Smooth muscle cell (in vitro differentiated cells): ENCODE results near the gene PLEKHG2. TPM values are rescaled to one million over a fixed set of nuclear protein-coding genes. Genes with fewer than 3 reads are reported as not detected.

Experiments used
- DNase-seq: peaks from one replicate; lab custom pipeline; 2025; ENCODE audit not compliant: unreplicated experiment; lab: John Stamatoyannopoulos, UW
- H2AFZ ChIP-seq: fragments of 200-600 bp; sonication (generic); 2 replicates; pipeline ENCODE4 v1.6.0; 2016; ENCODE audit warnings: antibody characterized with exemption, low read depth, mild to moderate bottlenecking
- H3F3A ChIP-seq: fragments of 200-600 bp; sonication (generic); 2 replicates; pipeline ENCODE4 v1.6.0; 2017; ENCODE audit warnings: antibody characterized with exemption, low read depth
- H3K27ac ChIP-seq: fragments of 200-600 bp; sonication (generic); 2 replicates; pipeline ENCODE4 v1.5.1; 2016; ENCODE audit warnings: low read depth, mild to moderate bottlenecking
- H3K27me3 ChIP-seq: fragments of 200-600 bp; sonication (generic); 2 replicates; pipeline ENCODE4 v1.6.1; 2016; ENCODE audit warnings: low read depth, mild to moderate bottlenecking
- H3K36me3 ChIP-seq: fragments of 200-600 bp; sonication (generic); 2 replicates; pipeline ENCODE4 v1.5.1; 2016; ENCODE audit warnings: low read depth
- H3K4me1 ChIP-seq: fragments of 200-600 bp; sonication (generic); 2 replicates; pipeline ENCODE4 v1.5.1; 2016; ENCODE audit warnings: low read depth
- H3K4me2 ChIP-seq: fragments of 200-600 bp; sonication (generic); 2 replicates; pipeline ENCODE4 v1.6.0; 2016; ENCODE audit warnings: mild to moderate bottlenecking
- H3K4me3 ChIP-seq: fragments of 200-600 bp; sonication (generic); 2 replicates; pipeline ENCODE4 v1.5.1; 2016; ENCODE audit warnings: mild to moderate bottlenecking
- H3K79me2 ChIP-seq: fragments of 200-600 bp; sonication (generic); 2 replicates; pipeline ENCODE4 v1.6.0; 2016; ENCODE audit warnings: low read depth, mild to moderate bottlenecking
- H3K9ac ChIP-seq: fragments of 200-600 bp; sonication (generic); 2 replicates; pipeline ENCODE4 v1.6.0; 2016; ENCODE audit warnings: low read depth
- H3K9me3 ChIP-seq: fragments of 200-600 bp; sonication (generic); replicated peaks from 2 replicates; pipeline ENCODE4 v1.5.1; 2016; ENCODE audit warnings: low read depth
- H4K20me1 ChIP-seq: fragments of 200-600 bp; sonication (generic); 2 replicates; pipeline ENCODE4 v1.6.0; 2016; ENCODE audit warnings: low read depth
- WGBS: methylation state at CpG from one replicate; pipeline ENCODE4 v1.1.7; 2016; ENCODE audit warnings: low lambda C conversion rate; 5-methylcytosine and 5-hydroxymethylcytosine counted together
- polyA plus RNA-seq: library from polyadenylated mRNA; unstranded; fragments of >200 nt; fragmentation: Nextera tagmentation; extraction: Ambion mirVana; gene quantifications from 2 replicates; pipeline ENCODE4 v1.2.1, GENCODE V29; 2016
- total RNA-seq: library from RNA; depleted of rRNA; stranded (reverse); fragments of >200 nt; gene quantifications from 2 replicates; pipeline ENCODE4 v1.2.3, GENCODE V29; 2014
- TF ChIP-seq, protein P1 (sequence below): fragments of 200-600 bp; sonication (generic); IDR thresholded peaks from 2 replicates; pipeline ENCODE4 v1.5.1; 2017; ENCODE audit warnings: borderline replicate concordance, mild to moderate bottlenecking, antibody characterized with exemption; ENCODE audit not compliant: insufficient read depth, poor library complexity, severe bottlenecking

PLEKHG2 gene
- total and polyA plus RNA-seq, 2 experiments from 2014 or later = 33.0 to 42.2 TPM

DNA sequence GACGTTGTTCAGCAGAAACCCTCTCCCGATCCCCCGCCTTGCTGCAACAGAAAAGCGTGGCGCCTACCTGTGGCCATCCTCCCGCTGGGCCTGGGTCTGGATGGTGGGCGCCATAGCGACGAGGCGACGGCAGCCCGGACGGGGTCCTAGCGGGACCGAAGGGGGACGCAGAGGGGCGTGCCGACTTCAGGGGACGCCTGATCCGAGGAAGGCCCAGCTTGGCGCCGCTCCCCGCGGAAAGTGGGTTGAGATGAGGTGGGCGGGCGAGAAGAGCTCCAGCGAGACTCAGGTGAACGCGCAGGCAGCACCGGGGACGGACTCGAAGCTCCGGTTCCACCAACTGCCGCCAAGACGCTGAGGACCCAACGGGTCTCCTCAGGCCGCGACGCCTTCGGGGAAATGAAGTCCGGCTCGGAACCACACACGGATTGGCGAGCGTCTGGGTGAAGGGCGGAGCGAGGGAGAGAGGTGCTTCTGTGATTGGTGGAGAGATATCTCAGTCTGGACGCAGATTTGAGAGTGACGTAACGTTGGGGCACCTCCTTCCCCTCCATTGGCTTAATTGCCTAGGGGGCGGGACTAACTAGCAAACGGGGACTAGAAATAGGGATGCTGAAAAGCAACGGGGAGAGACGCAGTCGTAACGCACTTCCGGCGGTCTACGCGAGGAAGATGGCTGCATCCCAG is 21.6 kb upstream of the PLEKHG2 start, which contains the start of the genes MED29 and PAF1:
MED29 (plus strand) TSS at position 628 of the 687 bp plus-strand sequence; CDS start at position 673, 45 bp downstream.
PAF1 (minus strand) TSS at position 356 of the 687 bp plus-strand sequence; CDS start at position 114, 242 bp downstream.
- TF ChIP-seq, protein P1, sequence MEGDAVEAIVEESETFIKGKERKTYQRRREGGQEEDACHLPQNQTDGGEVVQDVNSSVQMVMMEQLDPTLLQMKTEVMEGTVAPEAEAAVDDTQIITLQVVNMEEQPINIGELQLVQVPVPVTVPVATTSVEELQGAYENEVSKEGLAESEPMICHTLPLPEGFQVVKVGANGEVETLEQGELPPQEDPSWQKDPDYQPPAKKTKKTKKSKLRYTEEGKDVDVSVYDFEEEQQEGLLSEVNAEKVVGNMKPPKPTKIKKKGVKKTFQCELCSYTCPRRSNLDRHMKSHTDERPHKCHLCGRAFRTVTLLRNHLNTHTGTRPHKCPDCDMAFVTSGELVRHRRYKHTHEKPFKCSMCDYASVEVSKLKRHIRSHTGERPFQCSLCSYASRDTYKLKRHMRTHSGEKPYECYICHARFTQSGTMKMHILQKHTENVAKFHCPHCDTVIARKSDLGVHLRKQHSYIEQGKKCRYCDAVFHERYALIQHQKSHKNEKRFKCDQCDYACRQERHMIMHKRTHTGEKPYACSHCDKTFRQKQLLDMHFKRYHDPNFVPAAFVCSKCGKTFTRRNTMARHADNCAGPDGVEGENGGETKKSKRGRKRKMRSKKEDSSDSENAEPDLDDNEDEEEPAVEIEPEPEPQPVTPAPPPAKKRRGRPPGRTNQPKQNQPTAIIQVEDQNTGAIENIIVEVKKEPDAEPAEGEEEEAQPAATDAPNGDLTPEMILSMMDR = no peak
- Histone ChIP-seq H3F3A (peaks cover 13% of the 10 kb centered on the region), H3K9me3 (no peaks in the 10 kb centered on the region), H3K9ac (peak within 1 kb of the TSS; percentile 95), H3K4me1 (peaks cover 13% of the 10 kb centered on the region), H3K27me3 (no peaks in the 10 kb centered on the region), H3K4me2 (peak within 1 kb of the TSS; percentile 92), H3K36me3 (peaks cover 3% of the 10 kb centered on the region), H4K20me1 (no peaks in the 10 kb centered on the region), H3K27ac (peak within 1 kb of the TSS; percentile 93), H3K79me2 (peaks cover 35% of the 10 kb centered on the region), H3K4me3 (peak within 1 kb of the TSS; percentile 80), H2AFZ (no peak within 1 kb of the TSS)
- peak; percentile 74 for DNase-seq
- WGBS = under 1% methylated on average over 59 of the region's 60 CpGs

DNA sequence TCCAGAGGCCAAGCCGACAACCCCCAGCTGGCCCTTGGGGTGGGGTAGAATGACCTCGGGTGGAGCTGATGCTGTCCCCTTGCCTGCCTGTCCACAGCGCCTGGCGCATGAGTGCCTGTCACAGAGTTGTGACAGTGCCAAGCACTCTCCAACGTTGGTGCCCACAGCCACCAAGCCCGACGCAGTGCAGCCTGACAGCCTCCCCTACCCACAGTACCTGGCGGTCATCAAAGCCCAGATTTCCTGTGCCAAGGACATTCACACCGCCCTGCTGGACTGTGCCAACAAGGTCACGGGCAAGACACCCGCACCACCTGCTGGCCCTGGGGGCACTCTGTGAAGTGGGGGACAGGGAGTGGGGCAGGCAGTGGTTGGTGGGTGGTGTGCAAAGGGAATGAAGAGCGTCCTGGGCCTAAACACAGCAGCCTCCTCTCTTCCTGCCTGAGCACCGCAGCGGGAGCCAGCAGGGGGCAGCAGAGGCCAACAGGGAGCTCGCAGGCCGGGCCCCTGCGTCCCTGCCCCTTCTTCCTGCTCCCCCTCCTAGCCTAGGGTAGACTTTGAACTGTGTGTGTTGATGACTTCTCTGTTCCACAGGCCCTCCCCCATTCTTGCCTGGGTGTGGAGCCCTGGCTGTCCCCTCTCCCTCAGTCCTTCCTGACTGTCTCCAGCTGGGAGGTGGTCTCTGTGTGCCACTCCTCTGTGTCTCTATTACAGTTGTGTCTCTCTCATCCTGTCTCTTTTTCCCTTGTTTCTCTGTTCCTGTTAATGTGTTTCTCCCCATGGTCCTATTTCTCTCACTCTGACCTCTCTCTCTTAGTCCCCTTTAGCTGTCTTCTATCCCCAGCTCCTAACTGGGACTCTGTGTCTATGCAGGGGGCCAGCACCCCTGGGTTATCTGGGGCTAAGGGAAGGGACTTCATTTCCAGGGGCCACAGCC is 14.8 kb upstream of the PLEKHG2 start:
- peaks cover 15% of the 10 kb centered on the region for H3K79me2 ChIP-seq
- no peak overlapping the region for H3K4me3 ChIP-seq
- no peak overlapping the region for H2AFZ ChIP-seq
- H3K36me3 ChIP-seq = no peaks in the 10 kb centered on the region
- TF ChIP-seq, protein P1 = peak; percentile 92
- DNase-seq = peak; percentile 53
- peak overlapping the region; percentile 9 for H3K4me2 ChIP-seq
- H3K27me3 ChIP-seq = no peaks in the 10 kb centered on the region
- H3K27ac ChIP-seq = peak overlapping the region; percentile 89
- H3K9me3 ChIP-seq = no peaks in the 10 kb centered on the region
- H3K9ac ChIP-seq = peak overlapping the region; percentile 63
- H4K20me1 ChIP-seq = no peaks in the 10 kb centered on the region
- H3K4me1 ChIP-seq = peaks cover 8% of the 10 kb centered on the region
- H3F3A ChIP-seq = peaks cover 20% of the 10 kb centered on the region
- 46% methylated on average over 17 of the region's 17 CpGs for WGBS

DNA sequence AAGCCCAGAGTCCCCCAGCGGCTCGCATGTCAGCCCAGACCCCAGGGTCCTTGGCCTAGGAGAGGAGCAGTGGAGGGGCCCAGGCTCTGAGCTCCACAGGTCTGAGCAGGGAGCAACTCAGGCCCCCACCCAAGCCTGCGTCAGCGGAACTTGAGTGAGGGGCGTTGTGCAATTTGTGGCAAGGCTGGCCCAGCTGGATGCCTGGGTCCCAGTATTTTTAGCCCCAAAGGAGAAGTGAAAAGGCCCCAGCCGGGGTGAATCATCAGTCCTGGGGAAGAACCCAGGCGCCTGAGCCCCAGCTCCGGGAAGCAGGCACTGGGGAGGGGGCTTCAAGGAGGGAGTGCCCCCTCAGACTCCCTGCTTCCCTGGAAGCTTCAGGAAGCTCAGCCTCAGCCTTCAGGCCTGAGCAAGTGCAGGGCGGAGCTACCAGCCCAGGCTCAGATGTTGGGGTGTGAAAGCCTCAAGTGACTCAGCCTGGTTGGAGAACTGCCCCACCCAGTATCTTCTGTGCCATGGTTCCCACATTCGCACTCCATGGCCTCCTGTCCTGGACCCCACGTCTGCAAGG is 14.1 kb upstream of the PLEKHG2 start:
- Histone ChIP-seq H3K79me2 (peaks cover 8% of the 10 kb centered on the region), H3K4me2 (peak overlapping the region; percentile 9), H3K4me3 (no peak overlapping the region), H3K4me1 (peaks cover 13% of the 10 kb centered on the region), H4K20me1 (no peaks in the 10 kb centered on the region), H3K9me3 (no peaks in the 10 kb centered on the region), H3K27ac (peak overlapping the region; percentile 89), H2AFZ (no peak overlapping the region), H3K27me3 (no peaks in the 10 kb centered on the region), H3K36me3 (no peaks in the 10 kb centered on the region), H3F3A (peaks cover 26% of the 10 kb centered on the region), H3K9ac (peak overlapping the region; percentile 63)
- 80% methylated on average over 11 of the region's 11 CpGs for WGBS
- TF ChIP-seq, protein P1 = no peak
- DNase-seq = no peak
